NCI-H2171 treated with DMSO at 0.1 percent for 48 hours (cell line): Measurements from ENCODE around the gene BMPR1A.

Source experiments
- DNase-seq: peaks from one replicate; lab custom pipeline; 2025; lab: John Stamatoyannopoulos, UW

The BMPR1A gene

GRCh38 chr10:86756511-86757112, at the start of gene BMPR1A:
BMPR1A (plus strand) TSS chr10:86756619; CDS start chr10:86876019, 119,400 bp downstream.
- DNase-seq, result peak; percentile 89

- DNase-seq, result no peak
Observed at GRCh38 chr10:86706977-86707376, 49.4 kb upstream of the BMPR1A start.

- no peak for DNase-seq
Observed at GRCh38 chr10:86707505-86707904, 48.9 kb upstream of the BMPR1A start.

- no peak for DNase-seq
Observed at GRCh38 chr10:86708068-86708782, 48.2 kb upstream of the BMPR1A start.

GRCh38 chr10:86708783-86709380, 47.5 kb upstream of the BMPR1A start:
- no peak for DNase-seq

GRCh38 chr10:86709396-86710185, 46.8 kb upstream of the BMPR1A start:
- DNase-seq, result no peak

- DNase-seq, result peak; percentile 63
Observed at GRCh38 chr10:86710987-86711512, 45.4 kb upstream of the BMPR1A start.

- DNase-seq, result peak; percentile 35
Observed at GRCh38 chr10:86711513-86712316, 44.7 kb upstream of the BMPR1A start.

- DNase-seq, result peak; percentile 27
Observed at GRCh38 chr10:86712317-86712707, 44.1 kb upstream of the BMPR1A start.

- no peak for DNase-seq
Observed at GRCh38 chr10:86715156-86715795, 41.1 kb upstream of the BMPR1A start.

GRCh38 chr10:86715836-86716235, 40.6 kb upstream of the BMPR1A start:
- DNase-seq, result no peak

- no peak for DNase-seq
Observed at GRCh38 chr10:86716466-86716865, 40.0 kb upstream of the BMPR1A start.

GRCh38 chr10:86718556-86718955, 37.9 kb upstream of the BMPR1A start:
- DNase-seq, result no peak

- DNase-seq, result no peak
Observed at GRCh38 chr10:86721232-86721631, 35.2 kb upstream of the BMPR1A start.

- DNase-seq, result no peak
Observed at GRCh38 chr10:86723009-86723408, 33.4 kb upstream of the BMPR1A start.

GRCh38 chr10:86724445-86724844, 32.0 kb upstream of the BMPR1A start:
- DNase-seq, result no peak

- no peak for DNase-seq
Observed at GRCh38 chr10:86725980-86726676, 30.3 kb upstream of the BMPR1A start.

GRCh38 chr10:86726677-86726999, 29.8 kb upstream of the BMPR1A start:
- DNase-seq, result no peak

GRCh38 chr10:86727470-86727869, 28.9 kb upstream of the BMPR1A start:
- no peak for DNase-seq

GRCh38 chr10:86728056-86728455, 28.4 kb upstream of the BMPR1A start:
- no peak for DNase-seq
